ENCODE data around the gene ARL3. TPM values are rescaled to one million over a fixed set of nuclear protein-coding genes. Genes with fewer than 3 reads are reported as not detected.

Gene ARL3
- total and polyA plus RNA-seq, 2 of the 4 experiments (the other 2 are of a cell fraction) = 5.0 to 14.3 TPM

DNA sequence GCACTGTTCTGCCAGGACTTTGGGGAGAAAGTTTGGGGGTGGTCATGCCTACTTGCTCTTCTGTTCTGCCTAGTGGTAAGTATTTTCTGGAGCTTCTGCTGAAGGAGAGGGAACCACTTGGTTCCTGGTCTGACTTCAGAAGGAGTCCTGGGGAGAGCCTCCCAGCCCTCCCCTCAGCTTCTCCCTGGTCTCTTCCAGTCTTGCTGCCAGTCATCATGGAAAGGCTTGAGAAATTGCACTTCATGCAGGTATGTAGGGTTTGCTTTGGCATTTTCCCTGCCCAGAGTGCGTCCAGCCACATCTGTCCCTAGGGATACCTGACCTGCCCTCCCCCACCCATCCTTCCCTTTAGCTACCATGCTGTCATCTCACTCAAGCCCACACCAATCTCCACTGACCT is 18.5 kb upstream of the ARL3 start:
- no peaks in the 10 kb centered on the region for H4K20me1 ChIP-seq (ENCODE audit: insufficient read depth, low read length)
- no peak overlapping the region for H2BK5ac ChIP-seq (ENCODE audit: low read depth, low read length, poor library complexity, severe bottlenecking)
- H3K79me1 ChIP-seq (ENCODE audit: low read depth in 1 of 2, low read length in 2 of 2) = no peaks in the 10 kb centered on the region
- in situ Hi-C loops (cut with MboI; ENCODE audit: low sequenced_read_pairs) = loop anchor here (5.0 to 10.0 kb wide), 2 partner anchors 100 to 332 kb away; no protein-coding TSS in a partner anchor
- no TSS peak for BruUV-seq (replicated peaks)
- no peak overlapping the region for H4K91ac ChIP-seq (ENCODE audit: insufficient read depth, low read depth, low read length)
- H2AK9ac ChIP-seq (replicated peaks; ENCODE audit: low read depth, low read length, poor library complexity) = no peak overlapping the region
- no peak overlapping the region for H3K18ac ChIP-seq (ENCODE audit: low read depth, low read length)
- no peak overlapping the region for H4K5ac ChIP-seq (ENCODE audit: low read depth, low read length)
- H3K4ac ChIP-seq (ENCODE audit: low read depth, low read length) = no peak overlapping the region
- H2BK15ac ChIP-seq (ENCODE audit: low read depth, low read length) = no peak overlapping the region
- H3K56ac ChIP-seq (ENCODE audit: extremely low read depth, insufficient read depth, low read length) = no peak overlapping the region
- ChIA-PET POLR2A (ENCODE audit: unreplicated experiment) (no interaction called here), CTCF (interaction anchor here (0.9 to 1.3 kb wide), 2 partner anchors 21 to 169 kb away, joined by 3 read pairs; no protein-coding TSS in a partner anchor)
- WGBS, 2 experiments (ENCODE audit: extremely low coverage in 2 of 2, insufficient read length in 1 of 2) = no CpG with 5 or more reads among the region's 1 CpG
- H4K8ac ChIP-seq (ENCODE audit: low read depth in 2 of 2, low read length in 2 of 2) = no peak overlapping the region
- H3K9me1 ChIP-seq (ENCODE audit: insufficient read depth, low read length) = 0 out of 2 replicates have a peak, but pooled peaks cover 7% of the 10 kb centered on the region
- dilution Hi-C loops (cut with HindIII; ENCODE audit: low sequenced_read_pairs, unreplicated experiment) = no loop called here
- peaks cover 10% of the 10 kb centered on the region for H3K36me3 ChIP-seq (ENCODE audit: control insufficient read depth, insufficient read depth, low read length)
- no peak overlapping the region for H2BK120ac ChIP-seq (ENCODE audit: low read depth, low read length)
- ATAC-seq (ENCODE audit: low read depth) (no peak), DNase-seq (no peak)
- no peak overlapping the region for H3K9ac ChIP-seq (ENCODE audit: low read depth, low read length)
- H3K4me2 ChIP-seq (ENCODE audit: low read depth, low read length) = no peak overlapping the region
- intact Hi-C loops (cut with micrococcal nuclease) = no loop called here
- no peaks in the 10 kb centered on the region for H3K9me3 ChIP-seq (ENCODE audit: control insufficient read depth, insufficient read depth, low read length)
- H2AFZ ChIP-seq (replicated peaks; ENCODE audit: low read length, poor library complexity) = no peak overlapping the region
- no peak overlapping the region for H2AK5ac ChIP-seq (ENCODE audit: low read depth, low read length)
- no peak overlapping the region for H3K23ac ChIP-seq (ENCODE audit: low read depth, low read length)
- TF ChIP-seq BHLHE40 (IDR thresholded peaks at IDR 0.05; ENCODE audit: low read depth, low read length) (no peak), ELK1 (IDR thresholded peaks at IDR 0.05; ENCODE audit: borderline replicate concordance, low read depth, low read length) (no peak), MAZ (IDR thresholded peaks at IDR 0.05; ENCODE audit: borderline replicate concordance, low read depth, low read length) (no peak), POLR2A (IDR thresholded peaks at IDR 0.05; ENCODE audit: low read depth, low read length) (no peak), NFE2L2 (IDR thresholded peaks at IDR 0.05; ENCODE audit: low read depth, low read length) (no peak), MAFK (IDR thresholded peaks at IDR 0.05; ENCODE audit: low read depth, low read length) (no peak), FOS (IDR thresholded peaks at IDR 0.05; ENCODE audit: low read depth, low read length) (no peak), RFX5 (IDR thresholded peaks at IDR 0.05; ENCODE audit: low read depth, low read length) (no peak), MXI1 (IDR thresholded peaks at IDR 0.05; ENCODE audit: borderline replicate concordance, low read depth, low read length) (no peak), RCOR1 (IDR thresholded peaks at IDR 0.05; ENCODE audit: insufficient replicate concordance, low read length) (no peak), CEBPB (IDR thresholded peaks at IDR 0.05; ENCODE audit: low read depth, low read length) (no peak)
- no peak overlapping the region for H3K14ac ChIP-seq (replicated peaks; ENCODE audit: low read depth, low read length)
- H3K4me3 ChIP-seq (ENCODE audit: insufficient read depth, low read depth, low read length) = no peak overlapping the region
- H3K27me3 ChIP-seq (ENCODE audit: control insufficient read depth, insufficient read depth, low read length) = no peaks in the 10 kb centered on the region
- no peak overlapping the region for H2BK20ac ChIP-seq (ENCODE audit: low read depth, low read length)
- H3K4me1 ChIP-seq (ENCODE audit: control insufficient read depth, insufficient read depth, low read length) = no peaks in the 10 kb centered on the region
- H3K27ac ChIP-seq (ENCODE audit: insufficient read depth, low read length) = no peak overlapping the region

Data from IMR-90 (cell line).